Gastrocnemius medialis (tissue), 4 donors: Measurements from ENCODE around the gene DAGLA.

Source experiments
- POLR2A ChIP-seq, 2 donors: fragments of 450-650 bp; IDR thresholded peaks; one replicate each; pipeline ENCODE4 v1.6.1; 2017; ENCODE audit warnings: antibody characterized with exemption in 2 of 2, mild to moderate bottlenecking in 2 of 2, moderate library complexity in 2 of 2
- TF ChIP-seq, protein P1 (sequence below), 5 experiments: fragments of 450-650 bp in 3 of 5; fragments of 200-600 bp in 2 of 5; sonication (generic) in 2 of 5; IDR thresholded peaks in 4 of 5; conservative IDR thresholded peaks in 1 of 5; 1 replicate in 4 of 5; 2 replicates in 1 of 5; pipeline ENCODE4 v1.5.1; 2016 to 2019; ENCODE audit warnings: antibody characterized with exemption in 5 of 5, mild to moderate bottlenecking in 3 of 5, moderate library complexity in 3 of 5

DNA sequence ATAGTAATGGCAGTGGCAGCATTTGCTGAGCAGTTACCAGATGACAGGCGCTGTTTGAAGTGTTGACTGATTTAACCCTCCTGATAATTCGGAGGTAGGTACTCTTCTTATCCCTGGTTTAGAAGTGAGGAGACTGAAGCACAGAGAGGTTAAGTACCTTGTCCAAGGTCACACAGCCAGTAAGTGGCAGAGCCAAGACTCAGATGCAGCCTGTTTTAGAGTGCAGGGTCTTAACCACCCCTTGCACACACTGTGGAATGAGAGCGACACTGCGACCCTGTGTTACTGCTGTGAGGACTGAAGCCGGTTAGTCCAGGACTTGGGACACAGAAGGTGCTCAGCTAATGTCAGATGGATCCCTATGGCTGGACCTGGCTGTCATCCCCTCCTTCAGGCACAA lies 34.7 kb downstream of the DAGLA start:
- TF ChIP-seq, protein P1, sequence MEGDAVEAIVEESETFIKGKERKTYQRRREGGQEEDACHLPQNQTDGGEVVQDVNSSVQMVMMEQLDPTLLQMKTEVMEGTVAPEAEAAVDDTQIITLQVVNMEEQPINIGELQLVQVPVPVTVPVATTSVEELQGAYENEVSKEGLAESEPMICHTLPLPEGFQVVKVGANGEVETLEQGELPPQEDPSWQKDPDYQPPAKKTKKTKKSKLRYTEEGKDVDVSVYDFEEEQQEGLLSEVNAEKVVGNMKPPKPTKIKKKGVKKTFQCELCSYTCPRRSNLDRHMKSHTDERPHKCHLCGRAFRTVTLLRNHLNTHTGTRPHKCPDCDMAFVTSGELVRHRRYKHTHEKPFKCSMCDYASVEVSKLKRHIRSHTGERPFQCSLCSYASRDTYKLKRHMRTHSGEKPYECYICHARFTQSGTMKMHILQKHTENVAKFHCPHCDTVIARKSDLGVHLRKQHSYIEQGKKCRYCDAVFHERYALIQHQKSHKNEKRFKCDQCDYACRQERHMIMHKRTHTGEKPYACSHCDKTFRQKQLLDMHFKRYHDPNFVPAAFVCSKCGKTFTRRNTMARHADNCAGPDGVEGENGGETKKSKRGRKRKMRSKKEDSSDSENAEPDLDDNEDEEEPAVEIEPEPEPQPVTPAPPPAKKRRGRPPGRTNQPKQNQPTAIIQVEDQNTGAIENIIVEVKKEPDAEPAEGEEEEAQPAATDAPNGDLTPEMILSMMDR (IDR thresholded peaks at IDR 0.05 in 4 of 5, conservative IDR thresholded peaks at IDR 0.05 in 1 of 5) = no peak
- TF ChIP-seq POLR2A (IDR thresholded peaks at IDR 0.05) = no peak
